Activated CD8-positive, alpha-beta memory T cell treated with anti-CD3 and anti-CD28 coated beads, Interleukin-2, amount 50 U/mL, for 1 hour (primary cell): ENCODE data around the gene SLC44A4.
"Not testable (repeated sequence)": the region's sequence is repeated elsewhere in the genome, so short reads cannot be mapped to it uniquely, and the experiment has no call there.

ENCODE experiments used
- DNase-seq: peaks from one replicate; pipeline ENCODE4 v3.0.0-alpha.2; 2020; ENCODE audit errors: extremely low read depth

SLC44A4 gene

DNA sequence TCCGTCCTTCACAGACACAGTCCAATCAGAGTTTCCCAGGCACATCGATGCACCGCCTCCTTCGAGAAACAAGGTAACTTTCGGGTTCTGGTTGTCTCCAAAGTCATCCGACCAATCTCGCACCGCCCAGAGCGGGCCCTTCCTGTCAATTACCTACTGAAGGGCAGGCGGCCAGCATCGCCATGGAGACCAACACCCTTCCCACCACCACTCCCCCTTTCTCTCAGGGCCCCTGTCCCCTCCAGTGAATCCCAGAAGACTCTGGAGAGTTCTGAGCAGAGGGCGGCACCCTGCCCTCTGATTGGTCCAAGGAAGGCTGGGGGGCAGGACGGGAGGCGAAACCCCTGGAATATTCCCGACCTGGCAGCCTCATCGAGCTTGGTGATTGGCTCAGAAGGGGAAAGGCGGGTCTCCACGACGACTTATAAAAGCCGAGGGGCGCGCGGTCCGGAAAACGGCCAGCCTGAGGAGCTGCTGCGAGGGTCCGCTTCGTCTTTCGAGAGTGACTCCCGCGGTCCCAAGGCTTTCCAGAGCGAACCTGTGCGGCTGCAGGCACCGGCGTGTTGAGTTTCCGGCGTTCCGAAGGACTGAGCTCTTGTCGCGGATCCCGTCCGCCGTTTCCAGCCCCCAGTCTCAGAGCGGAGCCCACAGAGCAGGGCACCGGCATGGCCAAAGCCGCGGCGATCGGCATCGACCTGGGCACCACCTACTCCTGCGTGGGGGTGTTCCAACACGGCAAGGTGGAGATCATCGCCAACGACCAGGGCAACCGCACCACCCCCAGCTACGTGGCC is 51.3 kb downstream of the SLC44A4 start, which contains the start of gene HSPA1B:
Gene HSPA1B, plus strand, starts transcription at position 453 of the 794 bp plus-strand sequence. Its CDS starts 213 bp downstream, at position 666.
- DNase-seq = peak; percentile 58

GRCh38 chr6:31826793-31827285 is 52.0 kb downstream of the SLC44A4 start:
- no peak for DNase-seq

DNA sequence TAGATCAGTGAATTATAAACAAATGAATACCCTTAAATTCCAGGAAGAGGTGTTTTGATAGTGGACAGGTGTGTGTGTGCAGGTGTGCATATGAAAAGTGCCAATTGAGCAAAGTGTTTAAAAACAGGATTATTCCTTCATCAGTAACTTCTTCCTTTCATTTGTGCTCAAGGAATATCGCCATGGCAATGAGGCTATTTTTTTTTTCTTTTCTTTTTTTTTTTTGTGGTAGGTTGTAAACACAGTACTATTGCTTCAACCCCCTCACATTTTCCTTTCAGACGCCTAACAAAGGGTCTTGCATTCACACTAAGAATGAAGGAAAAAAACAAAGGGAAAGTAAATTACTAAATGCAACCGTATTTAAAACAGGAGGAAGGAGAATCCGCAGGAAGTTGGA is 53.2 kb downstream of the SLC44A4 start:
- no peak for DNase-seq

- not testable (repeated sequence) for DNase-seq
Measured at GRCh38 chr6:31823592-31824196, 55.1 kb downstream of the SLC44A4 start.

GRCh38 chr6:31822036-31822821 is 56.6 kb downstream of the SLC44A4 start:
- DNase-seq = no peak

DNA sequence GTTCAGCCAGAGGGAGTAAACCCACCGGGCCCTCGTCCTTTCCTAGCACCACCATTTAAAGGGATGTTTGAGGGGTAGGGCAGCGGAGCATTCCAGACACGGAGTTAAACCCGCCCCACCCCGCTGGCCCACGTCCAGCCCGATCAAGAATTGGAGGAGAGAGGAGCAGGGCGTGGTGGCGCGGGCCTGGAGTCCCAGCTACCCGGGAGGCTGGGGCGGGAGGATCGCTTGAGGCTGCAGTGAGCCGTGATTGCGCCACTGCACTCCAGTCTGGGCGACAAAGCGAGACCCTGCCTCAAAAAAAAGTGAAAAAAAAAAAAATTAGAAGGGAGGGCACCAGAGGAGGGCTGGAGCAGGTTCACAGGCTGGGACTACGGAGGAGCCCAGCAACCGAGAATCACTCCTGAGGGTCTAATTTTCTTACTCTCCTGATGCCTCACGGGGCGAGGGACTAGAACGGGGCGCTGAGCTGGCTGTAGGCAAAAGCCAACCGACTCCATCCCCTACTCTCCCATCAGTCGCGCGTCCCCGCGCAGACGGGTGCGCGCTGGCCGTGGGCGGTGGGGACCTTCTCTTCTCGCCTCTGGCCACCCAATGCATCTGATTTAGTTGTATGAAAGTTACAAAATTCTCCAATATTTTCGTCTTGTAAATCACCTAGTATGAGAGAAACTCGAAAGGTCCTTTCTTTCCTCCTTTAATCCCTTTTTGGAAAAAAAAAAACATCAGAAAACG is 57.3 kb downstream of the SLC44A4 start:
- DNase-seq = no peak

DNA sequence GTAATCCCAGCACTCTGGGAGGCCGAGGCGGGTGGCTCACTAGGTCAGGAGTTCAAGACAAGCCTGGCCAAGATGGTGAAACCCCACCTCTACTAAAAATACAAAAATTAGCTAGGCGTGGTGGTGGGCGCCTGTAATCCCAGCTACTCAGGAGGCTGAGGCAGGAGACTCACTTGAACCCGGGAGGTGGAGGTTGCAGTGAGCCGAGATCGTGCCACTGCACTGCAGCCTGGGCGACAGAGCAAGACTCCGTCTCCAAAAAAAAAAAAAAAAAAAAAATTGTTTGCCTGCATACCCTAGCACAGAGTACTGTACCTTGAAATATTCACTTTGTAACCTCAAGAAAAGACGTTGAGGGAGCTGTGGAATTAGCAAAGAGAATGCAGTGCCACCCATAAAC is 58.4 kb downstream of the SLC44A4 start:
- DNase-seq = not testable (repeated sequence)

- no peak for DNase-seq
Measured at GRCh38 chr6:31819871-31820299, 58.9 kb downstream of the SLC44A4 start.

GRCh38 chr6:31817929-31818511 is 60.8 kb downstream of the SLC44A4 start:
- not testable (repeated sequence) for DNase-seq

DNA sequence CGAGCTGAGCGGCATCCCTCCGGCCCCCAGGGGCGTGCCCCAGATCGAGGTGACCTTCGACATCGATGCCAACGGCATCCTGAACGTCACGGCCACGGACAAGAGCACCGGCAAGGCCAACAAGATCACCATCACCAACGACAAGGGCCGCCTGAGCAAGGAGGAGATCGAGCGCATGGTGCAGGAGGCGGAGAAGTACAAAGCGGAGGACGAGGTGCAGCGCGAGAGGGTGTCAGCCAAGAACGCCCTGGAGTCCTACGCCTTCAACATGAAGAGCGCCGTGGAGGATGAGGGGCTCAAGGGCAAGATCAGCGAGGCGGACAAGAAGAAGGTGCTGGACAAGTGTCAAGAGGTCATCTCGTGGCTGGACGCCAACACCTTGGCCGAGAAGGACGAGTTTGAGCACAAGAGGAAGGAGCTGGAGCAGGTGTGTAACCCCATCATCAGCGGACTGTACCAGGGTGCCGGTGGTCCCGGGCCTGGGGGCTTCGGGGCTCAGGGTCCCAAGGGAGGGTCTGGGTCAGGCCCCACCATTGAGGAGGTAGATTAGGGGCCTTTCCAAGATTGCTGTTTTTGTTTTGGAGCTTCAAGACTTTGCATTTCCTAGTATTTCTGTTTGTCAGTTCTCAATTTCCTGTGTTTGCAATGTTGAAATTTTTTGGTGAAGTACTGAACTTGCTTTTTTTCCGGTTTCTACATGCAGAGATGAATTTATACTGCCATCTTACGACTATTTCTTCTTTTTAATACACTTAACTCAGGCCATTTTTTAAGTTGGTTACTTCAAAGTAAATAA is 61.5 kb downstream of the SLC44A4 start:
- not testable (repeated sequence) for DNase-seq

GRCh38 chr6:31815025-31815838 is 63.6 kb downstream of the SLC44A4 start, which contains the start of the genes HSPA1A and HSPA1L:
HSPA1A (plus strand) TSS chr6:31815543; CDS start chr6:31815757, 214 bp downstream.
HSPA1L (minus strand) TSS chr6:31815283; CDS start chr6:31811972, 3,311 bp downstream.
- no peak for DNase-seq

GRCh38 chr6:31814677-31815024 is 64.1 kb downstream of the SLC44A4 start:
- no peak for DNase-seq

- DNase-seq = no peak
Measured at GRCh38 chr6:31813465-31813849, 65.3 kb downstream of the SLC44A4 start.
